Stimulated activated CD4-positive, alpha-beta T cell treated with anti-CD3 and anti-CD28 coated beads, Interleukin-2, amount 100 ng/mL, for 4 hours (primary cell): ENCODE measurements around the gene ISOC2.

Experiments used
- DNase-seq: peaks from one replicate; pipeline ENCODE4 v3.0.0-alpha.2; 2020; ENCODE audit warnings: low read depth

ISOC2 gene

DNA sequence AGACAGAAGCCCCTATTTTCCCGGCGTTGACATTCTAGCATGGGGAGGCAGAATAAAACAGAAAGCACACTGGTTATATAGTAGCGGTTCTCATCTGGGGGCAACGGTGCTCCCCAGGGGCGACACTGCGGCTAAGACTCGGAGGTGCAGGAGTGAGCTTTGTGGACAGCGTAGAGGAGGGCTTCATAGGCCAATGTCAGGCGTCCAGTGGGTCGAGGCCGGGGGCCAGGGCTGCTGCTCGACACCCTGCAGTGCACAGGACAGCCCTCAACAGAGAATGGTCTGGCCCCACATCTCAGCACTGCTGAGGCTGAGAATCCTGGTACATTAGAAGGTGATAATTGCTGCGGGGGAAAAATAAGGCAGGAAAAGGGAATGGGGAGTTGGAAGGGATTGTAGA, 16.5 kb upstream of the ISOC2 start:
- DNase-seq, result no peak

DNA sequence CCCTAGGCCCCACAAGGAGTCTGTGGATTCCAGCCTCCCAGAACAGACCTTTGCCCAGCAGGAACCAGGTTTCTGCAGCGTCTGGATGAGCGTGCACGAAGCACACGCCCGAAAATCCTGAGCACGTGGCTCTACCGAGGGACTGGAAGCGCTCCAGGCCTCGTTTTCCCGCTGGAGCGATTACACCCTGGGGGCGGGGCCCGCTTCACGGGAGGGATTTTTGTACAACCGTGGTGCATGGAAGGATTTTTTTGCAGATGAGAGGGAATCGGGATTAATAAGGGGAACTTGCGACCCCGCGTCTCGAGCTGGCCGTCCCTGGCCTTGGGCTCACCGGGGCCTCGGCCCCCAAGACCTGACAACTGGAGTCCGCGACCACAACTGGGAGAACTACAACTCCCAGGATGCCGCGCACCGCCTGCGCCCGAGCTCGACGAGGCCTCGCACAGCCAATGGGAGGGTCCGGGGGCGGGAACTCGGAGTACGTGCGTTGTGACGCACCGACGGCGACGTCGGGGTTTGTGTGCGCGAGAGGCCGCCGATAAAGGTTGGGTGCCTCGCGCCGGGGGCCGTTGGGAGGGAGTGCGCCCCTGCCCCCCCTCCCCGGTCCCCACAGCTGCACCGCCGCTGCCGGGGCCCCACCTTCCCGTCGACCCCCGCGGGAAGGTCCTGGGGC, 14.8 kb upstream of the ISOC2 start, which contains the start of gene ZNF628:
TSS of gene ZNF628 (plus strand) at position 518 of the 676 bp plus-strand sequence. CDS start 3,294 bp downstream, outside the sequence.
- peak; percentile 97 for DNase-seq

DNA sequence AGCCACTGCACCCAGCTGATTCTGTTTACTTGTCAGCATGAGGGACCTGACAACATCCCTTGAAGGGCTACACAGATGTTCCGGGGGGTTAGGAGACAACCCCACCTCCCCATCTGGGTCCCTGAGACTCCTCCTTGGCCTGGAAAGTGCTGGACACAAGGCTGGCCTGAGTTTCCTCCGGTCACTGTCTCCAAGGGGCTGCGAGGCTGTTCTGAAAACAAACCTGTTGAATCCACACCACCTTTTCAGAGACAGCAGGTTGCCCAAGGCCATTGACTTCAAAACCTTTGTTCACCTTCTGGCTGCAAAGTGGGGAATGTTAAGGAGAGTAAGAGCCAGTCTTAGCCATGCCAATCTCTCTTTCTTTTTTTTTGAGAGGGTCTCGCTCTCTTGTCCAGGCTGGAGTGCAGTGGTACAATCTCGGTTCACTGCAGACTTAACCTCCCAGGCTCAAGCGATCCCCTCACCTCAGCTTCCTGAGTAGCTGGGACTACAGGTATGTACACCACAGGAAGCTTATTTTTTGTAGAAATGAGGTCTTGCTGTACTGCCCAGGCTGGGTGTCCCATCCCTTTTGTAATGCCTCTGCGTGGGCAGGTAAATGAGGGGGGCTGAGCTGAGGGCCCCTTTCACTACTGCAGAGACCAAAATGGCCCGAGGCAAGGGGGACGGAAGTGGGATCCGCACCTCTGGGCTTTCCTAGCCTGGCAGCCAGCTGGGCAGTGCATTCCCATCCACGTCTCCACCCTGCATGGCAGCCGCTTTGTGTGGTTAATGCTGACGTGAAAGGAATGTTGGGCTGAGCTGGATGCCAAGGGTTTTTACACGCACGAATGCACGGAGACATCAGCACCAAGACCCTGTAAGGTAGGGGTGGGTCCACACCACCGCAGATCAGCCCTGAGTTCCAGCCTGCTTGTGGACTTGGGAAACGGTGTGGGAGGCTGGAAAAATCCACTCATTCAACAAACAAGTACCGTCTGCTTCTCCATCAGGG, 13.1 kb upstream of the ISOC2 start:
- no peak for DNase-seq

DNA sequence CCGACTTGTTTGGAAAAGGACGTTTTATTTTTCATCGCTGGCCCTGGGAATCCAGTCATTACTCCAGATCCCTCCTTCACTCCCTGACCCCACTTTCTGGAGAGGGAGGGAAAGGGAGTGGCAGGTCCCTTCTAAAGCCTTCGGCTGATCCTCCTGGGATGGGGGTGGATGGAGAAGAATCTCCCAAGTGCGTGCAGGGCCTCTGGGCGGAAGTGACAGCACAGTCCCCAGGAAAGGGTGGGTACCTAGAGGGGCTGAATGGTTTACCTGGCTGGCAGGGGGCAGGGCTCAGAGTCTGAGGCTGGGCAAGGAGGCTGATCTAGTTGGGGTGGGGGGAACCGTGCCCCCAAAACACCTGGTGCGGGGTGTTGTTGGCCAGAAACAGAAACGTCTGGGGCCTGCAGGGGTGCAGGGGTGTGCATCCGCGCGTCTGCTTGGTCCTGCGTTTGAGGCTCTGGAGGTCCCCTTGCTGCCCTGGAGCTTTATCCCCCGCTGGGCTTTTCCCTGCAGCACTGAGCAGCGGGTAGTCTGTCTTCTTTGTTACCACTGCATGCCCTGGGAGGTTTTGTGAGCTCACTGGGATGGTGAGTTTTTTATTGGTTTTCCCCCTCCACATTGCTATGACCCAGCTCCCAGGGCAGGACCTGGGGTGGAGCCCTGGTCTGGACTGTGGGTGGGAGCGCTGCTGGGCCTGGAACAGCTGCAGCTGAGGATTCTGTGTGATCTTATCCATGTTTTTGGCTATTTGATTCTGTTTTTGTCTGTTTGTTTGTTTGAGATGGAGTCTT, 12.0 kb upstream of the ISOC2 start:
- no peak for DNase-seq

DNA sequence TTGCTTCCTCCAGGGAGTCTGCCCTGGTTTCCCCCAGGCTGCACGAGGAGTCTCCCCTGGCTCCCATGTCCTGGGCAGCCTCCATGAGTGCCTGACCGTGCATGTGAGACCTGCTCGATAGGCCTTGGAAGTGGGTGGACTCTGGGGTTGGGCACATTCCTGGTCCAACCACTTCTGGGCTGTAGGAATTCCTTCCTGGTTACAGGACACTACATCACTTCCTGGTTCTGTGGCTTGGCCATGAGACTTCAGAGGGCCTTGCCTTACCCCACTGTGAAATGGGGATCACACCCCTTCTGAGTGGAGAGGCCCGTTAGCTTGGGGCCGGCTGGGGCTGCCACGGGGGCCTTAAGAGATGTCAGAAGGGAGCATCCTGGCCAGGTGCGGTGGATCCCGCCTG, 11.0 kb upstream of the ISOC2 start:
- no peak for DNase-seq

DNA sequence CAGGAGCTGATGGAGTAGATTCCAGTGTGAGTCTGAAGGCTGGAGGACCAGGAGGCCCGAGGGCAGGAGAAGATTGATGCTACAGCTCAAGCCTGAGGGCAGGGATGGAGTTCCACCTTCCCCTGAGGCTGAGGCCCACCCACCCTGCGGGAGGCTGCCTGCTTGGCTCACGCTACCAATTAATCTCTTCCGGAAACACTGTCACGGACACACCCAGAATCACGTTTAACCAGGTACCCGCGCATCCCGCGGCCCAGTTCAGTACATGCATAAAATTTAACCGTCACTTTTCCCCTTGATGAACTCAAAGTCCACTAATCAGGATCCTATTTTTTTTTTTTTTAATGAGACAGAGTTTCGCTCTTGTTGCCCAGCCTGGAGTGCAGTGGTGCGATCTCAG, 9.8 kb upstream of the ISOC2 start:
- DNase-seq, result no peak

DNA sequence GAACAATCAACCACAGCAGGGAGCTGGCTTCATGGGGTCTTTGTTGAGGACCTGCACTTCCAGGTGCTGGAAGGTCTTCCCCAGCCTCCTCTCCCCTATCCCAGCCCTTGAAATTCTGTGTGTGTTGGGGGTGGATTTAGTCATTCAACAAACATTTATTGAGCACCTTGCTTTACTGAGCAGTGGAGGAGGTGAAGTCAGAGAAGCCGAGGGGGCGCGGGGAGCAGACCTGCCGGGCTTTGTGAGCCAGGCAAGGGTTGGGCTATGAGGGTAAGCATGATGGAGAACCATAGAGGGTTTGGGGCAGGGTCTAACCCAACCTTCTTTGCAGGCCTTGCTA, 6.6 kb upstream of the ISOC2 start:
- DNase-seq, result no peak

DNA sequence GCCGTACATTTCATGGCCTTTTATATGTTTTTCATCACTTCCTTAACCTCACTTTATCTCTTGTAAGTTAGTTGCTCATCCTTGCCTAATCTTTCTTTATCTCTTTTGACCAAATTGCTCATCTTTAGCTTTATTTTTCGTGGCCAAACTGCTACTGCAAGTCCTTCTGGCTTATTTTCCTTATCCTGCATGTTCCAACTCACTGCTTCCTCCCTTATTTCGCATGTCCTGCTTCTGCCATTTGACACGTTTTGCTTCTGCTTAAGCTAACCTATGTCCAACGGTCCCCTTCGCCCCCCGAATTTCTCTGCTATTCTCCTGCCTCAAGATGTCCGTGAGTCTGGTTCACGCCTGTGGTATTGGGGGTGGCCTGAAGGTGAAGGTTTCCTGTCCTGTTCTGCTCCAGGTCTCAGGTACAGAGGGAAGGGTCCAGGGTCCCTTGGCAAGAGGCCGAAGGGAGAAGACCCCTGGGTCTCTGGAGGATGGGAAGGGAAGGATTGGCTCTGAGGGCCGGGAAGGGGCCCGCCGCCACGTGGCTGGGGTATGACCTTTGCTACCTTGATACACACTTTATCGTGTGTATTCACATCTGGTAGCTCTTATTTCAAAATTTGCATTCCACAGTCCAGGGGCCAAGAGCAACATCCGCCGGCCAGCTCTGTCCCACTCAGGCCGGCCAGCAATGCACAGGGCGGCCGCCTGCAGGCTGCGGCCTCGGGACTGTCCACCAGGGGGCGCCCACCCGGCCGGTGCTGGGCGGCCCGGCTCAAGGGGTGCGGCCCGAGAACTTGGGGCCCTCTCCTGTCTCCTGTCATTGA, 6.0 kb upstream of the ISOC2 start:
- peak; percentile 44 for DNase-seq

DNA sequence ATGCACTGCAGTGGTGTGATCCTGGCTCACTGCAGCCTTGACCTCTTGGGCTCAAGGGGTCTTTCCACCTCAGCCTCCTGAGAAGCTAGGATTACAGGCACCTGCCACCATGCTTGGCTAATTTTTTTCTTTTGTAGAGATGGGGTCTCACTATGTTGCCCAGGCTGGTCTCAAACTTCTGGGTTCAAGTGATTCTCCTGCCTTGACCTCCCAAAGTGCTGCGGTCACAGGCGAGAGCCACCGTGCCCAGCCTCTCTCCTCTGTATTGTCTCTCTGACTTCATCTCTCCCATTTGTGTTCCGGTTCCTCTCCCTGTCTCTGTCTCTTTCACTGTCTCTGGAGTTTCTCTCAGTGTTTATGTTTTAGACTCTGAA, 4.8 kb upstream of the ISOC2 start:
- no peak for DNase-seq

DNA sequence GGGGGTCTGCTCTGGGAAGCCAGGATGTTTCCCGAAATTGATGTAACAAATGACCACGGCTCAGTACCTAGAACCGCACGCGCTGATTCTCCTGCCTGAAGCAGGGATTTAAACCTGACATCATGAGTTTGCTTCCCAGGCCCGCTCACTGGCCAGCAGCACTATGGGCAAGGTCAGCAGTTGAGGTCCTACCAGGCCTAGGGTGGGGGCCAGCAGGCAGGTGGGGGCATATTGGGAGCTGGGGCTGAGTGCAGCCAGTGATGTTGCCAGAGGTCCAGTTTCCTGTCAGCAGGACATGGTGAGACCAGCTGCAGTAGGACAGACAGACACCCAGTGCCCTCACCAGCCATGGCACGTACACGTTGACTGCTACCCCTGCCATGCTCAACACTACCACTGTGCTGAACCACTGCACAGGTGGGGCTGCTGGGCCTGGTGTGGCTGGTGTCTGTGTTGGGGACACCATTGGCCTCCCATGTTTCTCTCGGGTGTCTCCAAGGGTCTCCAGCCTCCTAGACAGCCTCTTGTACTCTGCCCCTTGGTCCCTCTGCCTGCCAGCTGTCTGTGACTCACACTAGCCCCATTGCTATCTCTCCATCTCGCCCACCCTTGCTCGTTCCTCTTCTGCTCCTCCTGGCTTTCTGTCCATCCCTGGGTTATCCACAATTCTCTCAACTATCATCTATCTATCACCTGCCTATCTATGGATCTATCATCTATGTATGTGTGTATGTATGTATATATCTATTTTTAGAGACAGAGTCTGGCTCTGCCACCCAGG, 4.2 kb upstream of the ISOC2 start:
- no peak for DNase-seq

DNA sequence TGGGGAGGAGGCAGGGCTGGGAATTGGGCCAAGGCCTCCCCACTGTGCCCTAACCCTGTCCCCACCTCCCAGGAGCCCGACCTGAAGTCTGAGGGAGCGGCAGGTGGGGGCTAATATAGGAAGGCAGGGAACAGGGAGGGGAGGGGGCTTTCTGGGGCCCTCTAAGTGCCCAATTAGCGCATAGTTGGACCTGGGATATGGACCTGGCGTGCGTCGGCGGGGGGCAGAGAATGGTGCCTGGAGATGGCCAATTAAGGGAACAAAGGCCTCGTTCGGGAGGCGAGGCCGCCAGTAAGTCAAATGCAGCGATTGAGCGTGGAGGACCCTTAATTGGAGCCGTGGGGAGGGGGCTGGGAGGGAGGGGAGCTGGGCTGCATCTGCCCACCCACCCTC, 3.2 kb upstream of the ISOC2 start, which contains the start of gene C19orf85:
TSS of gene C19orf85 (minus strand) at position 90 of the 393 bp plus-strand sequence. CDS start 197 bp downstream, outside the sequence.
- DNase-seq, result no peak

DNA sequence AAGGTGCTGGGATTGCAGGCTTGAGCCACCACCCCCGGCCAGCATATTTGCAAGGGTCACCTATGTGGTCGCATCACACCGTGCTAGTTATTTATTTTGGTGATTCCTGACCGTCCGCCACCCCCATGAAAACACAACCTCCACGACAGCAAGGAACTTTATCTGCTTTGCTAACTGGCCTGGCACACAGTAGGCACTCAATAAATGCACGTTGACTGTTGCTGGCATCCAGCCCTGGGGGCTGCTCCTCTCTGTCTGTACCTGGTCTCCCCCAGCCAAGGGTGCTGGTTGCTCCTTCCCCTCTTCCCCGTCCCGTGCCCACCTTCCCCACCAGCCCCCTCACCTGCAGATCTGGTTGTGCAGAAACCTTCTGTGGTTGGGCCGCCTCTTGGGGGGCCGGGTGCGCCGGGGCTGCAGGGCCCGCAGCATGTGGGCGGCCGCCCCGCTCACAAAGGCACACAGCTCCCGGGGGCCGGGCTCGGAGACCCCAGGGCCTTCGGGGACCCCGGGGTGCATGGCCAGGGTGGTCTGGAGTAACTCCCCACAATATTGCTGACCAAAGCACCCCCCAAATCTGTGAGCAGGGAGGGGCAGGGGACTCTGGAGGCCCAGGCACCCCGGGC, 2.7 kb upstream of the ISOC2 start:
- DNase-seq, result no peak

DNA sequence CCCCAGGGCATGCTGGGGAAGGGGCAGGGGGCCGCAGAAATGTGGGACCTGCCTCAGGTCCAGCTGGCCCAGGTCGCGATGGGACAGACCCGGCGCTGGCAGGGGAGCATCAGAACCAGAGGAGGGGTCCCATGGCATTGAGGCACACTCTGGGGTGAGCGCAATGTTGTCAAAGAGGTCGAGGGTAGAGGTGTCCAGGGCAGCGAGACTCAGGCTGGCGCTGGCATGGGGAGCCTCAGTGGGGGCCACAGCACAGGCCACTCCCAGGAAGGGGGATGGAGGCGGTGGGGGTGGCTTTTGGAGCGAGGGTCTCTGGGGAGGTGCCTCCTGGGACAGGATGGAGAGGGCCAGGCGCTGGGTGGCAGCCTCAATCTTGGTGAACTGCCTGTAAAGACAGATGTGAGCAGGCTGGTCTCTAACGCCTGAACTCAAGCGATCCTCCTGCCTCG, 2.2 kb upstream of the ISOC2 start:
- DNase-seq, result no peak

DNA sequence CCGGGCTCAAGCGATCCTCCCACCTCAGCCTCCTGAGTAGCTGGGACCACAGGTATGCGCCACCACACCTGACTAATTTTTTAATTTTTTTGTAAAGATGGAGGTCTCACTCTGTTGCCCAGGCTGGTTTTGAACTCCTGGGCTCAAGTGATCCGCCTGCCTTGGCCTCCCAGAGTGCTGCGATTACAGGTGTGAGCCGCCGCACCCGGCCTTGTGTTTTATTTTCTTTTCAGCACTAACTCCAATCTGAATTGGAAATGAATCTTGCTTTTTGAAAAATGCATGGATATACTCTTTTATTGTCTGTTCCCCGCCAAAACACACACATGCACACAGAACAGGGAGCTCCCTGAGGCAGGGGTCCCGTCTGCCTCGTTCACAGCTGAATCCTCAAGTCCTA, 1.3 kb upstream of the ISOC2 start:
- no peak for DNase-seq

DNA sequence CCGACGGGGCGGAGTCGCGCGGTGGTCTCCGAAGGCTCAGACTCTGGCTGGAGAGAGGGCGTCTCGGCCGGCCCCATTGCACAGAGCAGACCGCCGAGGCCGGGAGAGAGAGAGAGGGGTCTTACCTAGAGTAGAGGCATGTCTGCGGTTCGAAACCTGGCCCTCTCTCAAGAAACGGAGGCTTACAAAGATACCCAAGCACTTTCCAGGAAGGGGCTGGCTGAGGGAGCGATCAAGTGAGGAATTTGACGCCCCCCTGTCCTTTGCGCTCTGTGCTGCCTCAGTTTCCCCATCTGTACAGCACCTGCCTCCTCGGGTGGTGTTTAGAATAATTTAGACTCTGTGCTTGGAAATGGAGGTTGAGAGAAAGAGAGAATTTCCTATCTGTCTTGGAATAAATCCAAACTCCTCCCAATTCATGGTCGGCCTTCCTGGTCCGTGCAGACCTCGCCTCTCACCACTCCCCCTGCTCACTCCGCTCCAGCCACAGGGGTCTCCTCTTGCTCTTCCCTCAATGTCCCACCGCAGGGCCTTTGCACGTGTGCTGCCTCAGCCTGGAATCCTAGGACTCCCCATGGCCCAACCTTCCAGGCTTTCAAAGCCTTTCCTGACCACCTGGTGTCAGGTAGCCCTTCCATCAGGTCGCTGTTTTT, 658 bp upstream of the ISOC2 start:
- DNase-seq, result no peak

DNA sequence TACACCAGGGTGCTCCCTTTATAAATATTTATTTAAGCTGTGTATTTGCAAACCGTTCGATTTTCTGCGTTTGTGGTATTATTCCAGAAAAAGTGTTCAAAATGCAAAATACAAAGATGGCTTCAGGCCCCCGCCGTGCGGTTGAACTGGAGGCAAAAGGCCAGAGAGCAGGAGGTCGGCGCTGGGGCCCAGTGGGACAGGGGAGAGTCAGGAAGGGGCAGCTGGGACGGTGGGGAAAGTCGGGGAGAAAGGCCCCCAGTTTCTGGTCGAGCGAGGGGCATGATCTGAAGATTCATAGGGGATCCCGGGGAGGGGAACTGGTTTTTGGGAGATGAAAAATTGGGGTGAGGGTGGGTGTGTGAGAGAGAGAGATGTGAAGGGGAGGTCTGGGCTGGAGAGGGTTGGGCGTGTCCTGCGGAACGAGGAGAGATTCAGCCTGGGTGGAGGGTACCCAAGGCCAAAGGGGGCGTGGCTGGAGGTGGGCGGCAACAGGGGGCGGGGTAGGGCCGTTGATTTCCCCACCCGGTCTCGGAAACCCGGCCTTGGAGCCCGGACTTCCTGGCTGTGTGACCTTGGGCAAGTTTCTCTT, 678 bp downstream of the ISOC2 start:
- DNase-seq, result no peak

DNA sequence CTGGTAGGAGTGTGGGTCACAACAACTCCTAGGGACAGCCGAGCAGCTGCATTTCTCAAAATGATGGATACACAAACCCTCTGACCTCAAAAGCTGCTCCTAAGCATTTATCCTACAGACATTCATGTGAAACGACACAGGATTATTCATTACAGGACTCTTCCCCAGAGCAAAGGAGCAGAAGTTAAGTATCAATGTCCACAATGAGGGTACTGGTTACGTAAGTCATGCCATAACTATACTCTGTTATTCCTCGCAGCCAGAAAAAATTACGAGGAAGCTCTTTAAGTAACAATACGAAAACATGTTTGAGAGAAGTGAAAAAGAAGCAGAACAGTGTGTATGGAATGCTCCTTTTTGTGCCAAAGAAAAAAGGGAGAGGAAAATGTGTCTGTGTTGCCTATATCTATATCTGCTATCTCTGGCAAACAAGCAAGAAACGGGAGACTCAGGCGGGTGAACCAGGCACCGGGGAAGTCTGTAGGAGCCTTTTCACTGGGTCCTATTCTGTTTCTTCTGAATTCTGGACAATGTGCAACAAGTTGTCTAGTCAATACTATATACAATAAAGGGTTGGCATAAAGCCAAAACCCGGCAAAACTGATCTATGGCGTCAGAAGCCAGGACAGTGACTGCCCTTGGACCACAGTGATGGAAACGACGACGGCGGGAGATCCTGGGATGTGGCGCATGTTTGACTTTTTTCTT, 1.3 kb downstream of the ISOC2 start:
- DNase-seq, result no peak

DNA sequence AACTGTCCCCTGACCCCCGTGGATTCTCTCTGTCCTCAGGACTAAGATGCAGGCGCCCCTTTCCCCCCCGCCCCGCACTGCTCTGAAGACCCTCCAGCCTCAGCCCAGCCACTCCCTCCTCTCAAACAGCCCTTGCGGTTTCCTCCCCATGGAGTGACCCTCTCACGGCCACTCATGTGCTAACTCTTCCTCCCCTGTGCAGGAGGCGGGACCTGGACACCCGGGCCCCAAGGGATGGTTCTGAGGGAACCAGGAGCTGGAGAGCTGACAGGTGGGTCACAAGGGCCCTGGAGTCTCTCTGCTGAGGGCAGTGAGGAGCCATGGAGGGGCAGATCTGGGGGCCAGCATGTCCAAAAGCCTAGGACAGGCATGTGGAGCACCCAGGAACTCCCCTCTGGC, 1.9 kb downstream of the ISOC2 start:
- no peak for DNase-seq
